H1 (cell line): Measurements from ENCODE around the gene DDX59.

Experiments
- CTCF ChIP-seq, 3 experiments: IDR thresholded peaks; 1 replicate in 2 of 3; 2 replicates in 1 of 3; pipeline versions ENCODE4 v1.5.1 to v1.6.1; 2011; ENCODE audit warnings: low read length in 3 of 3, mild to moderate bottlenecking in 3 of 3, inconsistent platforms in 2 of 3, low read depth in 1 of 3, moderate library complexity in 1 of 3; ENCODE audit not compliant: insufficient read depth in 1 of 3; ENCODE audit errors: control extremely low read depth in 1 of 3
- EZH2 ChIP-seq: fragments of 200-600 bp; sonication (generic); IDR thresholded peaks from 2 replicates; pipeline ENCODE4 v1.7.1; 2012; ENCODE audit warnings: low read depth, mild to moderate bottlenecking, moderate library complexity, low read length, inconsistent platforms; ENCODE audit not compliant: severe bottlenecking
- POLR2A ChIP-seq, 2 experiments: IDR thresholded peaks; 1 replicate in 1 of 2; 2 replicates in 1 of 2; pipeline ENCODE4 v1.6.1; 2011; ENCODE audit warnings: low read depth in 2 of 2, low read length in 2 of 2, mild to moderate bottlenecking in 2 of 2; ENCODE audit errors: control extremely low read depth in 1 of 2
- SP2 ChIP-seq: IDR thresholded peaks from 2 replicates; pipeline ENCODE4 v1.6.1; 2012; ENCODE audit warnings: mild to moderate bottlenecking, low read length, inconsistent platforms

GRCh38 chr1:200665861-200666260 lies 3.8 kb downstream of the DDX59 start:
- no peak for TF ChIP-seq SP2
- no peak for TF ChIP-seq CTCF (IDR thresholded peaks at IDR 0.05; ENCODE audit: control extremely low read depth in 1 of 3, insufficient read depth in 1 of 3, low read depth in 1 of 3, low read length in 3 of 3)
- TF ChIP-seq POLR2A (IDR thresholded peaks at IDR 0.05; ENCODE audit: control extremely low read depth in 1 of 2, low read depth in 2 of 2, low read length in 2 of 2) = no peak
- TF ChIP-seq EZH2 = no peak
